Astrocyte (in vitro differentiated cells and primary cell): ENCODE measurements around the gene GABRP. TPM values are rescaled to one million over a fixed set of nuclear protein-coding genes. Genes with fewer than 3 reads are reported as not detected.

ENCODE experiments used
- DNase-seq: peaks from one replicate; pipeline ENCODE4 v3.0.0-alpha.2; 2010; ENCODE audit warnings: low read depth
- FAIRE-seq: peaks from 2 replicates; lab custom pipeline; 2011; peaks lifted over from hg19 to GRCh38; lab: Jason Lieb, UNC
- H2AFZ ChIP-seq: 2 replicates; pipeline ENCODE4 v1.6.0; 2012; ENCODE audit warnings: low read depth, low read length, inconsistent platforms
- H3K27ac ChIP-seq: 2 replicates; pipeline ENCODE4 v1.5.1; 2011; ENCODE audit warnings: low read depth, low read length, inconsistent platforms
- H3K27me3 ChIP-seq: 2 replicates; pipeline ENCODE4 v1.6.0; 2011; ENCODE audit warnings: low read length, inconsistent platforms; ENCODE audit not compliant: insufficient read depth
- H3K36me3 ChIP-seq: 2 replicates; pipeline ENCODE4 v1.5.1; 2011; ENCODE audit warnings: low read length, inconsistent platforms; ENCODE audit not compliant: insufficient read depth
- H3K4me1 ChIP-seq: 2 replicates; pipeline ENCODE4 v1.5.1; 2011; ENCODE audit warnings: low read length, inconsistent platforms; ENCODE audit not compliant: insufficient read depth
- H3K4me2 ChIP-seq: 2 replicates; pipeline ENCODE4 v1.6.0; 2012; ENCODE audit warnings: low read length, inconsistent platforms
- H3K4me3 ChIP-seq: 2 replicates; pipeline ENCODE4 v1.5.1; 2011; ENCODE audit warnings: low read depth, mild to moderate bottlenecking, low read length, inconsistent platforms; ENCODE audit not compliant: insufficient read depth
- H3K79me2 ChIP-seq: 2 replicates; pipeline ENCODE4 v1.6.0; 2012; ENCODE audit warnings: mild to moderate bottlenecking, low read length, inconsistent platforms; ENCODE audit not compliant: insufficient read depth
- H3K9ac ChIP-seq: 2 replicates; pipeline ENCODE4 v1.6.0; 2012; ENCODE audit warnings: mild to moderate bottlenecking, low read length, inconsistent platforms
- H3K9me3 ChIP-seq: 2 replicates; pipeline ENCODE4 v1.5.1; 2012; ENCODE audit warnings: low read depth, mild to moderate bottlenecking, low read length, inconsistent platforms; ENCODE audit not compliant: insufficient read depth
- H4K20me1 ChIP-seq: 2 replicates; pipeline ENCODE4 v1.6.0; 2012; ENCODE audit warnings: low read length, inconsistent platforms; ENCODE audit not compliant: insufficient read depth
- H3K27ac Mint-ChIP-seq: one replicate; pipeline ENCODE4 v1.8.0; 2021; ENCODE audit warnings: mild to moderate bottlenecking, mixed read lengths; ENCODE audit not compliant: unreplicated experiment
- H3K27me3 Mint-ChIP-seq: one replicate; pipeline ENCODE4 v1.8.0; 2021; ENCODE audit warnings: low read depth, mixed read lengths; ENCODE audit not compliant: unreplicated experiment
- H3K36me3 Mint-ChIP-seq: one replicate; pipeline ENCODE4 v1.8.0; 2021; ENCODE audit warnings: low read depth, mixed read lengths; ENCODE audit not compliant: unreplicated experiment
- H3K4me1 Mint-ChIP-seq: one replicate; pipeline ENCODE4 v1.8.0; 2021; ENCODE audit warnings: low read depth, mixed read lengths; ENCODE audit not compliant: unreplicated experiment
- H3K4me3 Mint-ChIP-seq: one replicate; pipeline ENCODE4 v1.8.0; 2021; ENCODE audit warnings: mild to moderate bottlenecking, moderate library complexity, mixed read lengths; ENCODE audit not compliant: unreplicated experiment
- H3K9me3 Mint-ChIP-seq: one replicate; pipeline ENCODE4 v1.8.0; 2021; ENCODE audit warnings: mild to moderate bottlenecking, mixed read lengths; ENCODE audit not compliant: unreplicated experiment
- CTCF ChIP-seq: IDR thresholded peaks from 2 replicates; pipeline ENCODE4 v1.5.1; 2011; ENCODE audit warnings: low read depth, mild to moderate bottlenecking, inconsistent platforms, low read length, moderate library complexity; ENCODE audit not compliant: insufficient read depth
- EZH2 ChIP-seq: IDR thresholded peaks from 2 replicates; pipeline ENCODE4 v1.6.1; 2012; ENCODE audit warnings: mild to moderate bottlenecking, low read length, inconsistent platforms; ENCODE audit not compliant: insufficient read depth
- total RNA-seq: library from RNA; stranded (reverse); gene quantifications from 2 replicates; pipeline ENCODE4 v1.2.1, GENCODE V29; 2021

GABRP gene
- total RNA-seq, 1 donor from 2014 or later, result 0.45 TPM

DNA sequence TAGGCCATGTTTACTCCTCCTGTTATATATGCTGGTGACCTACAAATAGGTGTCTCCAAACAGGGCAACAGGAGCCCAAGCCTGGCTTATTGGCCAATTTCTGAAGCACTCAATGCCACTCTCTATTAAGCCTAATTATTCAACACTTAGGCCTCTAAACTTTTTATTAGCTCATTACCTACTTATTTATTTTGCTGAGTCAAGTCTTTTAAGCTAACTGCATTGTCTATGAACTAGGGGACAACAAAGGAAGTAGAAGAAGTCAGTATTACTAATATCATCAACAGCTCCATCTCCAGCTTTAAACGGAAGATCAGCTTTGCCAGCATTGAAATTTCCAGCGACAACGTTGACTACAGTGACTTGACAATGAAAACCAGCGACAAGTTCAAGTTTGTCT lies 28.2 kb downstream of the GABRP start:
- Mint-ChIP-seq H3K4me3 (no peak overlapping the region), H3K27ac (no peak overlapping the region), H3K36me3 (no peaks in the 10 kb centered on the region), H3K4me1 (no peaks in the 10 kb centered on the region), H3K9me3 (no peaks in the 10 kb centered on the region), H3K27me3 (peaks cover 3% of the 10 kb centered on the region)
- Histone ChIP-seq H3K27me3 (peaks cover 4% of the 10 kb centered on the region), H3K4me1 (no peaks in the 10 kb centered on the region), H3K9ac (no peak overlapping the region), H3K79me2 (no peaks in the 10 kb centered on the region), H4K20me1 (no peaks in the 10 kb centered on the region), H3K4me3 (no peak overlapping the region), H3K27ac (no peak overlapping the region), H3K36me3 (no peaks in the 10 kb centered on the region), H2AFZ (no peak overlapping the region), H3K4me2 (no peak overlapping the region), H3K9me3 (no peaks in the 10 kb centered on the region)
- no peak for DNase-seq
- no peak for FAIRE-seq
- TF ChIP-seq CTCF (no peak), EZH2 (no peak)

- Histone ChIP-seq H3K4me2 (no peak overlapping the region), H3K9ac (no peak overlapping the region), H3K36me3 (no peaks in the 10 kb centered on the region), H4K20me1 (no peaks in the 10 kb centered on the region), H2AFZ (no peak overlapping the region), H3K27ac (no peak overlapping the region), H3K9me3 (no peaks in the 10 kb centered on the region), H3K4me3 (no peak overlapping the region), H3K79me2 (no peaks in the 10 kb centered on the region), H3K27me3 (peaks cover 3% of the 10 kb centered on the region), H3K4me1 (no peaks in the 10 kb centered on the region)
- no peak for TF ChIP-seq EZH2
- TF ChIP-seq CTCF, result no peak
- DNase-seq, result no peak
- no peak for FAIRE-seq
- H3K27ac Mint-ChIP-seq, result no peak overlapping the region
- H3K36me3 Mint-ChIP-seq, result no peaks in the 10 kb centered on the region
- no peaks in the 10 kb centered on the region for H3K9me3 Mint-ChIP-seq
- peaks cover 1% of the 10 kb centered on the region for H3K4me1 Mint-ChIP-seq
- H3K27me3 Mint-ChIP-seq, result peaks cover 3% of the 10 kb centered on the region
- no peak overlapping the region for H3K4me3 Mint-ChIP-seq
These were observed 29.7 kb downstream of the GABRP start for GRCh38 chr5:170813231-170813630.

GRCh38 chr5:170817195-170817594 lies 33.7 kb downstream of the GABRP start:
- no peak overlapping the region for H3K4me2 ChIP-seq
- H4K20me1 ChIP-seq, result no peaks in the 10 kb centered on the region
- H3K4me3 ChIP-seq, result no peak overlapping the region
- no peaks in the 10 kb centered on the region for H3K36me3 ChIP-seq
- DNase-seq, result no peak
- no peaks in the 10 kb centered on the region for H3K27me3 ChIP-seq
- H3K9ac ChIP-seq, result no peak overlapping the region
- H3K27ac Mint-ChIP-seq, result no peak overlapping the region
- TF ChIP-seq CTCF (no peak), EZH2 (no peak)
- H3K27me3 Mint-ChIP-seq, result peaks cover 3% of the 10 kb centered on the region
- H3K4me1 ChIP-seq, result no peaks in the 10 kb centered on the region
- H3K9me3 ChIP-seq, result no peaks in the 10 kb centered on the region
- no peaks in the 10 kb centered on the region for H3K36me3 Mint-ChIP-seq
- H2AFZ ChIP-seq, result no peak overlapping the region
- peaks cover 19% of the 10 kb centered on the region for H3K4me1 Mint-ChIP-seq
- no peaks in the 10 kb centered on the region for H3K79me2 ChIP-seq
- no peaks in the 10 kb centered on the region for H3K9me3 Mint-ChIP-seq
- no peak overlapping the region for H3K27ac ChIP-seq
- H3K4me3 Mint-ChIP-seq, result no peak overlapping the region
- FAIRE-seq, result no peak
